Stimulated activated naive CD4-positive, alpha-beta T cell treated with Interleukin-2 at 50 U/mL for 16 hours (primary cell): Measurements from ENCODE around the gene UBR4.
"Not testable (repeated sequence)": the region's sequence is repeated elsewhere in the genome, so short reads cannot be mapped to it uniquely, and the experiment has no call there.

Source experiments
- DNase-seq: peaks from one replicate; lab custom pipeline; 2025; lab: John Stamatoyannopoulos, UW

Gene UBR4

GRCh38 chr1:19209990-19210771, at the start of gene UBR4:
Gene UBR4 (minus strand): TSS chr1:19210266. CDS start chr1:19210248, 18 bp downstream.
- peak; percentile 95 for DNase-seq

GRCh38 chr1:19258353-19258752, 48.3 kb upstream of the UBR4 start:
- no peak for DNase-seq

- no peak for DNase-seq
Measured at GRCh38 chr1:19257178-19257914, 47.3 kb upstream of the UBR4 start.

- not testable (repeated sequence) for DNase-seq
Measured at GRCh38 chr1:19256301-19256700, 46.2 kb upstream of the UBR4 start.

- no peak for DNase-seq
Measured at GRCh38 chr1:19255288-19255687, 45.2 kb upstream of the UBR4 start.

GRCh38 chr1:19254416-19254815, 44.4 kb upstream of the UBR4 start:
- DNase-seq = no peak

- DNase-seq = peak; percentile 88
Measured at GRCh38 chr1:19251305-19252196, 41.5 kb upstream of the UBR4 start, which contains the start of the genes EMC1 and MRTO4. Gene EMC1 (minus strand): TSS chr1:19251524. CDS start chr1:19251509, 15 bp downstream. Gene MRTO4 (plus strand): TSS chr1:19251805. CDS start chr1:19251836, 31 bp downstream.

- DNase-seq = no peak
Measured at GRCh38 chr1:19250629-19251304, 40.7 kb upstream of the UBR4 start.

GRCh38 chr1:19240673-19241538, 30.8 kb upstream of the UBR4 start:
- peak; percentile 44 for DNase-seq

GRCh38 chr1:19239876-19240275, 29.8 kb upstream of the UBR4 start:
- no peak for DNase-seq

- no peak for DNase-seq
Measured at GRCh38 chr1:19234224-19234623, 24.2 kb upstream of the UBR4 start.

GRCh38 chr1:19232524-19232846, 22.4 kb upstream of the UBR4 start:
- DNase-seq = no peak

GRCh38 chr1:19231736-19232523, 21.9 kb upstream of the UBR4 start:
- DNase-seq = not testable (repeated sequence)

GRCh38 chr1:19229828-19230325, 19.8 kb upstream of the UBR4 start:
- no peak for DNase-seq

GRCh38 chr1:19229229-19229628, 19.2 kb upstream of the UBR4 start:
- DNase-seq = no peak

- DNase-seq = no peak
Measured at GRCh38 chr1:19222979-19223824, 13.1 kb upstream of the UBR4 start.

- no peak for DNase-seq
Measured at GRCh38 chr1:19222573-19222972, 12.5 kb upstream of the UBR4 start.

GRCh38 chr1:19220991-19221390, 10.9 kb upstream of the UBR4 start:
- DNase-seq = no peak
